Measurements from ENCODE around the gene SSTR3. TPM values are rescaled to one million over a fixed set of nuclear protein-coding genes. Genes with fewer than 3 reads are reported as not detected.

SSTR3 gene
- total and polyA plus RNA-seq, 2 donors from 2014 or later = 0.13 to 0.56 TPM

DNA sequence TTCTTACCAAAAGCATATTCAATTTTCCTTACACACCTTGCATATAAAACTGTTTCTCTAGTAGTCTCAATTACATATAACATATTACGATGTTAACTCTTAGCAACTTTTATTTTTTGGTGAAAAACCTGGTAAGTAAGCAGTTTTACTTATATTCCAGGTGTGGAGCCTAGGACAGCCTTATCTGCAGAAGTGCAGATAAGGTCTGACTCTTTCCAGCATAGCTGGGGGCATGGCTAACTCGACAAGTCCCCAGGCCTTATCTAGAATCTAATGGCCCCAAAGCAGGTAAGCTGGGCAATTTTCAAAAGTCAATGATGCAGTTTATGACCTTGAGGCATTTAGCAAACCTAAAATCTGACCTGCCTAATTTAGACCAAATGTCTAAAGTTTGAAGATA, 20.1 kb downstream of the SSTR3 start:
- Histone ChIP-seq H3K9me3 (ENCODE audit: control insufficient read depth in 2 of 3, insufficient read depth in 1 of 3, low read length in 3 of 3) (no peaks in the 10 kb centered on the region), H3K27me3 (ENCODE audit: control insufficient read depth, insufficient read depth, low read length) (no peaks in the 10 kb centered on the region), H3K36me3 (ENCODE audit: control insufficient read depth in 2 of 3, insufficient read depth in 3 of 3, low read length in 3 of 3) (no peaks in the 10 kb centered on the region), H3K9ac (ENCODE audit: low read length in 3 of 3) (no peak overlapping the region), H3K4me1 (ENCODE audit: control insufficient read depth in 2 of 3, insufficient read depth in 2 of 3, low read depth in 1 of 3, low read length in 3 of 3) (peaks cover 15 to 46% (median 40%) of the 10 kb centered on the region in 3 donors), H3K4me3 (ENCODE audit: low read length in 3 of 3) (no peak overlapping the region), H3K27ac (ENCODE audit: low read depth in 2 of 2, low read length in 2 of 2) (no peak overlapping the region)
- DNase-seq (no peak), FAIRE-seq (no peak)
- intact Hi-C loops (cut with DNase I) = no loop called here
- TF ChIP-seq, protein P1, sequence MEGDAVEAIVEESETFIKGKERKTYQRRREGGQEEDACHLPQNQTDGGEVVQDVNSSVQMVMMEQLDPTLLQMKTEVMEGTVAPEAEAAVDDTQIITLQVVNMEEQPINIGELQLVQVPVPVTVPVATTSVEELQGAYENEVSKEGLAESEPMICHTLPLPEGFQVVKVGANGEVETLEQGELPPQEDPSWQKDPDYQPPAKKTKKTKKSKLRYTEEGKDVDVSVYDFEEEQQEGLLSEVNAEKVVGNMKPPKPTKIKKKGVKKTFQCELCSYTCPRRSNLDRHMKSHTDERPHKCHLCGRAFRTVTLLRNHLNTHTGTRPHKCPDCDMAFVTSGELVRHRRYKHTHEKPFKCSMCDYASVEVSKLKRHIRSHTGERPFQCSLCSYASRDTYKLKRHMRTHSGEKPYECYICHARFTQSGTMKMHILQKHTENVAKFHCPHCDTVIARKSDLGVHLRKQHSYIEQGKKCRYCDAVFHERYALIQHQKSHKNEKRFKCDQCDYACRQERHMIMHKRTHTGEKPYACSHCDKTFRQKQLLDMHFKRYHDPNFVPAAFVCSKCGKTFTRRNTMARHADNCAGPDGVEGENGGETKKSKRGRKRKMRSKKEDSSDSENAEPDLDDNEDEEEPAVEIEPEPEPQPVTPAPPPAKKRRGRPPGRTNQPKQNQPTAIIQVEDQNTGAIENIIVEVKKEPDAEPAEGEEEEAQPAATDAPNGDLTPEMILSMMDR (IDR thresholded peaks at IDR 0.05; ENCODE audit: borderline replicate concordance, extremely low read depth, insufficient read depth) = no peak

GRCh38 chr22:37190262-37190780, 22.0 kb downstream of the SSTR3 start:
- intact Hi-C loops (cut with DNase I) = no loop called here
- peak overlapping the region in 1 of 2 donors; percentile 97 for H3K27ac ChIP-seq (ENCODE audit: low read depth in 2 of 2, low read length in 2 of 2)
- no peak for FAIRE-seq

GRCh38 chr22:37188901-37189466, 23.3 kb downstream of the SSTR3 start:
- TF ChIP-seq, protein P1 (IDR thresholded peaks at IDR 0.05; ENCODE audit: borderline replicate concordance, extremely low read depth, insufficient read depth) = no peak
- peak in 4 of 5 donors; percentile 17 to 83 (median 43) for DNase-seq
- peaks cover 18 to 40% (median 33%) of the 10 kb centered on the region in 3 donors for H3K4me1 ChIP-seq (ENCODE audit: control insufficient read depth in 2 of 3, insufficient read depth in 2 of 3, low read depth in 1 of 3, low read length in 3 of 3)
- intact Hi-C loops (cut with DNase I) = no loop called here
- H3K36me3 ChIP-seq (ENCODE audit: control insufficient read depth in 2 of 3, insufficient read depth in 3 of 3, low read length in 3 of 3) = no peaks in the 10 kb centered on the region
- no peak overlapping the region for H3K4me3 ChIP-seq (ENCODE audit: low read length in 3 of 3)
- no peaks in the 10 kb centered on the region for H3K9me3 ChIP-seq (ENCODE audit: control insufficient read depth in 2 of 3, insufficient read depth in 1 of 3, low read length in 3 of 3)
- H3K9ac ChIP-seq (ENCODE audit: low read length in 3 of 3) = peak overlapping the region in 1 of 3 donors; percentile 31
- peak overlapping the region; percentile 96 to 97 for H3K27ac ChIP-seq (ENCODE audit: low read depth in 2 of 2, low read length in 2 of 2)
- no peaks in the 10 kb centered on the region for H3K27me3 ChIP-seq (ENCODE audit: control insufficient read depth, insufficient read depth, low read length)
- FAIRE-seq = no peak

More at GRCh38 chr22:37190262-37190780, 22.0 kb downstream of the SSTR3 start:
- no peaks in the 10 kb centered on the region for H3K27me3 ChIP-seq (ENCODE audit: control insufficient read depth, insufficient read depth, low read length)
- no peaks in the 10 kb centered on the region for H3K9me3 ChIP-seq (ENCODE audit: control insufficient read depth in 2 of 3, insufficient read depth in 1 of 3, low read length in 3 of 3)
- TF ChIP-seq, protein P1 (IDR thresholded peaks at IDR 0.05; ENCODE audit: borderline replicate concordance, extremely low read depth, insufficient read depth) = no peak
- H3K36me3 ChIP-seq (ENCODE audit: control insufficient read depth in 2 of 3, insufficient read depth in 3 of 3, low read length in 3 of 3) = no peaks in the 10 kb centered on the region
- peak in 1 of 5 donors; percentile 4 for DNase-seq
- H3K4me1 ChIP-seq (ENCODE audit: control insufficient read depth in 2 of 3, insufficient read depth in 2 of 3, low read depth in 1 of 3, low read length in 3 of 3) = peaks cover 18 to 40% (median 33%) of the 10 kb centered on the region in 3 donors
- H3K9ac ChIP-seq (ENCODE audit: low read length in 3 of 3) = no peak overlapping the region
- H3K4me3 ChIP-seq (ENCODE audit: low read length in 3 of 3) = no peak overlapping the region

Data from kidney (tissue), 14 donors.